ENCODE data around the gene TIA1. TPM values are rescaled to one million over a fixed set of nuclear protein-coding genes. Genes with fewer than 3 reads are reported as not detected.
"Not testable (repeated sequence)": the region's sequence is repeated elsewhere in the genome, so short reads cannot be mapped to it uniquely, and the experiment has no call there.

The TIA1 gene
- total RNA-seq, 3 donors from 2014 or later (not counting 1 experiment from before 2014, with no cell fraction given), result 76.9 to 113 (median 93.2) TPM

- TF ChIP-seq CTCF (IDR thresholded peaks at IDR 0.05), result no peak
- 94% methylated on average over 4 of the region's 5 CpGs for WGBS (ENCODE audit: insufficient coverage)
- Mint-ChIP-seq H3K4me3 (peak overlapping the region; percentile 49), H3K36me3 (no peaks in the 10 kb centered on the region), H3K27me3 (ENCODE audit: low read depth in 2 of 2) (no peaks in the 10 kb centered on the region), H3K4me1 (peaks cover 16 to 19% of the 10 kb centered on the region in 2 donors), H3K9me3 (no peaks in the 10 kb centered on the region), H3K27ac (peak overlapping the region in 1 of 2 donors; percentile 30)
- Histone ChIP-seq H3K4me3 (ENCODE audit: low read length) (no peak overlapping the region), H3K27ac (ENCODE audit: low read length) (no peak overlapping the region), H3K27me3 (ENCODE audit: control insufficient read depth, insufficient read depth, low read length) (no peaks in the 10 kb centered on the region), H3K4me1 (ENCODE audit: control insufficient read depth, insufficient read depth, low read length) (peaks cover 9% of the 10 kb centered on the region), H3K36me3 (ENCODE audit: control insufficient read depth, insufficient read depth, low read length) (no peaks in the 10 kb centered on the region), H3K9me3 (ENCODE audit: control insufficient read depth, insufficient read depth, low read length) (no peaks in the 10 kb centered on the region)
- DNase-seq (no peak), ATAC-seq (no peak)
- intact Hi-C loops (cut with micrococcal nuclease), result no loop called here
Measured at GRCh38 chr2:70188460-70188859, 60.0 kb downstream of the TIA1 start.

GRCh38 chr2:70187170-70187569, 61.3 kb downstream of the TIA1 start:
- H3K27me3 Mint-ChIP-seq (ENCODE audit: low read depth in 2 of 2); H3K4me3 Mint-ChIP-seq; H3K9me3 Mint-ChIP-seq; H3K27me3 ChIP-seq (ENCODE audit: control insufficient read depth, insufficient read depth, low read length); intact Hi-C loops (cut with micrococcal nuclease); H3K4me3 ChIP-seq (ENCODE audit: low read length); ATAC-seq; DNase-seq; H3K36me3 ChIP-seq (ENCODE audit: control insufficient read depth, insufficient read depth, low read length); H3K9me3 ChIP-seq (ENCODE audit: control insufficient read depth, insufficient read depth, low read length); H3K36me3 Mint-ChIP-seq; H3K4me1 ChIP-seq (ENCODE audit: control insufficient read depth, insufficient read depth, low read length); H3K27ac ChIP-seq (ENCODE audit: low read length); H3K27ac Mint-ChIP-seq: not testable (repeated sequence)
- 98% methylated on average over 9 of the region's 9 CpGs for WGBS (ENCODE audit: insufficient coverage)
- H3K4me1 Mint-ChIP-seq, result peaks cover 16 to 25% of the 10 kb centered on the region in 2 donors

- ATAC-seq, result no peak
- no peaks in the 10 kb centered on the region for H3K27me3 Mint-ChIP-seq (ENCODE audit: low read depth in 2 of 2)
- peak overlapping the region; percentile 6 for H3K4me3 Mint-ChIP-seq
- no peaks in the 10 kb centered on the region for H3K9me3 ChIP-seq (ENCODE audit: control insufficient read depth, insufficient read depth, low read length)
- no peaks in the 10 kb centered on the region for H3K9me3 Mint-ChIP-seq
- no peak overlapping the region for H3K4me3 ChIP-seq (ENCODE audit: low read length)
- no peak for DNase-seq
- peak overlapping the region in 1 of 2 donors; percentile 80 for H3K27ac Mint-ChIP-seq
- peaks cover 12% of the 10 kb centered on the region for H3K36me3 ChIP-seq (ENCODE audit: control insufficient read depth, insufficient read depth, low read length)
- peaks cover 11 to 16% of the 10 kb centered on the region in 2 donors for H3K4me1 Mint-ChIP-seq
- WGBS (ENCODE audit: insufficient coverage), result 95% methylated on average over 2 of the region's 4 CpGs
- no peaks in the 10 kb centered on the region for H3K27me3 ChIP-seq (ENCODE audit: control insufficient read depth, insufficient read depth, low read length)
- intact Hi-C loops (cut with micrococcal nuclease), result no loop called here
- no peak for TF ChIP-seq CTCF (IDR thresholded peaks at IDR 0.05)
- H3K36me3 Mint-ChIP-seq, result no peaks in the 10 kb centered on the region
- peaks cover 26% of the 10 kb centered on the region for H3K4me1 ChIP-seq (ENCODE audit: control insufficient read depth, insufficient read depth, low read length)
- H3K27ac ChIP-seq (ENCODE audit: low read length), result no peak overlapping the region
Measured at GRCh38 chr2:70182689-70183088, 65.7 kb downstream of the TIA1 start.

GRCh38 chr2:70181363-70181956, 67.0 kb downstream of the TIA1 start:
- intact Hi-C loops (cut with micrococcal nuclease), result no loop called here
- H3K9me3 Mint-ChIP-seq, result no peaks in the 10 kb centered on the region
- H3K27me3 Mint-ChIP-seq (ENCODE audit: low read depth in 2 of 2), result no peaks in the 10 kb centered on the region
- peak overlapping the region; percentile 80 to 82 for H3K27ac Mint-ChIP-seq
- peaks cover 11 to 16% of the 10 kb centered on the region in 2 donors for H3K4me1 Mint-ChIP-seq
- ATAC-seq (peak; percentile 61 to 79 (median 67)), DNase-seq (peak in 1 of 2 donors; percentile 20)
- 49% methylated on average over 16 of the region's 16 CpGs for WGBS (ENCODE audit: insufficient coverage)
- no peaks in the 10 kb centered on the region for H3K36me3 Mint-ChIP-seq
- Histone ChIP-seq H3K4me3 (ENCODE audit: low read length) (no peak overlapping the region), H3K4me1 (ENCODE audit: control insufficient read depth, insufficient read depth, low read length) (peaks cover 26% of the 10 kb centered on the region), H3K27me3 (ENCODE audit: control insufficient read depth, insufficient read depth, low read length) (no peaks in the 10 kb centered on the region), H3K9me3 (ENCODE audit: control insufficient read depth, insufficient read depth, low read length) (no peaks in the 10 kb centered on the region), H3K36me3 (ENCODE audit: control insufficient read depth, insufficient read depth, low read length) (peaks cover 22% of the 10 kb centered on the region), H3K27ac (ENCODE audit: low read length) (peak overlapping the region; percentile 68)
- TF ChIP-seq CTCF (IDR thresholded peaks at IDR 0.05), result no peak
- peak overlapping the region; percentile 69 for H3K4me3 Mint-ChIP-seq

Measured in natural killer cell (primary cell).